Ovary (tissue), 3 donors: ENCODE results near the gene RUFY4.
A peak's percentile ranks its signal among the peaks of the same experiment; 100 is the strongest.
"Not testable (repeated sequence)": the region's sequence is repeated elsewhere in the genome, so short reads cannot be mapped to it uniquely, and the experiment has no call there.

ENCODE experiments used
- CTCF ChIP-seq, 3 donors: fragments of 450-650 bp in 2 of 3; fragments of 200-600 bp in 1 of 3; IDR thresholded peaks; one replicate each; pipeline versions ENCODE4 v1.5.1 to v1.8.0; 2016 to 2022; ENCODE audit warnings: antibody characterized with exemption in 3 of 3, mild to moderate bottlenecking in 1 of 3
- POLR2A ChIP-seq: fragments of 450-650 bp; IDR thresholded peaks from one replicate; pipeline ENCODE4 v1.6.1; 2017; ENCODE audit warnings: antibody characterized with exemption, mild to moderate bottlenecking, moderate library complexity
- donor health status: DM: no; HTN: no; CAD: no.

- TF ChIP-seq CTCF (IDR thresholded peaks at IDR 0.05), result peak; percentile 11 to 65 (median 31)
- not testable (repeated sequence) for TF ChIP-seq POLR2A
These were observed 34.4 kb upstream of the RUFY4 start for GRCh38 chr2:218034497-218035213.
